Measurements from ENCODE around the gene LCP2. TPM values are rescaled to one million over a fixed set of nuclear protein-coding genes. Genes with fewer than 3 reads are reported as not detected.

Gene LCP2
- total and polyA plus RNA-seq, 2 of the 8 experiments (the other 6 are each of a cell fraction or from before 2014, with no cell fraction given) = 0.26 to 0.33 TPM

GRCh38 chr5:170211575-170212334, 85.8 kb downstream of the LCP2 start:
- Histone ChIP-seq H3K36me3 (ENCODE audit: control insufficient read depth in 2 of 4, insufficient read depth in 4 of 4, low read length in 3 of 4) (no peaks in the 10 kb centered on the region), H3K4me3 (ENCODE audit: extremely low read depth in 1 of 4, insufficient read depth in 2 of 4, low read depth in 3 of 4, low read length in 4 of 4) (no peak overlapping the region), H4K20me1 (replicated peaks in 1 of 2; ENCODE audit: control insufficient read depth in 1 of 2, insufficient read depth in 2 of 2, low read length in 2 of 2) (no peaks in the 10 kb centered on the region), H4K8ac (ENCODE audit: extremely low read depth, insufficient read depth, low read length) (no peak overlapping the region), H3K23ac (ENCODE audit: insufficient read length) (no peak overlapping the region), H3K14ac (ENCODE audit: insufficient read length) (no peak overlapping the region), H3K79me2 (ENCODE audit: control insufficient read depth in 1 of 2, insufficient read depth in 2 of 2, low read length in 2 of 2) (no peaks in the 10 kb centered on the region), H3K9me3 (ENCODE audit: insufficient read depth in 2 of 2, low read depth in 1 of 2, low read length in 1 of 2) (no peaks in the 10 kb centered on the region), H2BK20ac (ENCODE audit: low read length) (no peak overlapping the region), H2AFZ (ENCODE audit: low read length) (no peak overlapping the region), H2BK5ac (ENCODE audit: low read depth, low read length) (no peak overlapping the region), H3K27me3 (replicated peaks in 1 of 4; ENCODE audit: control insufficient read depth in 3 of 4, extremely low read depth in 1 of 4, insufficient read depth in 3 of 4, low read length in 3 of 4) (no peaks in the 10 kb centered on the region), H3K4me1 (replicated peaks in 1 of 4; ENCODE audit: control insufficient read depth in 3 of 4, insufficient read depth in 4 of 4, low read length in 3 of 4) (no peaks in the 10 kb centered on the region), H3K9ac (replicated peaks in 1 of 4; ENCODE audit: extremely low read depth in 1 of 4, low read depth in 3 of 4, low read length in 3 of 4) (no peak overlapping the region), H2BK12ac (ENCODE audit: low read depth, low read length) (no peak overlapping the region), H2BK15ac (ENCODE audit: low read length) (no peak overlapping the region), H3K79me1 (ENCODE audit: low read depth, low read length) (no peaks in the 10 kb centered on the region), H3K27ac (ENCODE audit: low read depth, low read length) (no peak overlapping the region), H3K4me2 (ENCODE audit: insufficient read depth in 1 of 2, low read depth in 2 of 2, low read length in 2 of 2) (no peak overlapping the region), H2BK120ac (replicated peaks; ENCODE audit: low read depth, low read length) (no peak overlapping the region), H3K18ac (ENCODE audit: extremely low read depth, low read length) (no peak overlapping the region), H3K4ac (replicated peaks; ENCODE audit: insufficient read length, low read depth, low read length) (no peak overlapping the region), H3K23me2 (ENCODE audit: low read depth, low read length) (no peaks in the 10 kb centered on the region), H4K5ac (ENCODE audit: insufficient read length, low read depth, low read length) (no peak overlapping the region), H3K56ac (replicated peaks; ENCODE audit: insufficient read length, low read depth, low read length) (no peak overlapping the region), H2AK5ac (ENCODE audit: low read depth, low read length) (no peak overlapping the region), H4K91ac (replicated peaks; ENCODE audit: insufficient read length, low read length) (no peak overlapping the region)
- no peak for FAIRE-seq
- DNase-seq (ENCODE audit: low read depth in 1 of 2, low spot score in 2 of 2) = no peak
- WGBS, 2 experiments (ENCODE audit: extremely low coverage in 1 of 2, insufficient coverage in 1 of 2, insufficient read length in 1 of 2, insufficient replicate concordance in 2 of 2, low coverage in 1 of 2, low lambda C conversion rate in 2 of 2, missing lambda C conversion rate in 1 of 2) = 80% methylated on average over 1 of the region's 1 CpG; no CpG with 5 or more reads in 1 of the 2 experiments
- CTCF ChIA-PET (ENCODE audit: partially characterized antibody) = interaction anchor here (0.8 to 4.8 kb wide), 12 partner anchors 9 to 223 kb away, joined by 3 to 22 read pairs (median 3); no protein-coding TSS in a partner anchor
- POLR2A ChIA-PET (ENCODE audit: partially characterized antibody) = no interaction called here
- TF ChIP-seq POLR2AphosphoS5 (IDR thresholded peaks at IDR 0.05; ENCODE audit: low read depth, low read length) (no peak), TCF12 (IDR thresholded peaks at IDR 0.05; ENCODE audit: low read depth, low read length) (no peak), JUND (IDR thresholded peaks at IDR 0.05; ENCODE audit: low read length) (no peak), SIN3A (conservative IDR thresholded peaks at IDR 0.05 in 1 of 2, IDR thresholded peaks at IDR 0.05 in 1 of 2; ENCODE audit: low read depth in 1 of 2, low read length in 2 of 2) (no peak), JUN (IDR thresholded peaks at IDR 0.05; ENCODE audit: low read depth, low read length) (no peak), EZH2 (IDR thresholded peaks at IDR 0.05; ENCODE audit: low read depth, low read length, severe bottlenecking) (no peak), BRCA1 (IDR thresholded peaks at IDR 0.05; ENCODE audit: low read depth, low read length) (no peak), CTCF (IDR thresholded peaks at IDR 0.05; ENCODE audit: control extremely low read depth in 1 of 3, insufficient read depth in 1 of 3, low read depth in 1 of 3, low read length in 3 of 3) (no peak), E2F6 (IDR thresholded peaks at IDR 0.05) (no peak)

Data from H1 (cell line).